Activated CD4-positive, alpha-beta memory T cell treated with anti-CD3 and anti-CD28 coated beads for 36 hours (primary cell): ENCODE data around the gene MFAP3. TPM values are rescaled to one million over a fixed set of nuclear protein-coding genes. Genes with fewer than 3 reads are reported as not detected.
"Not testable (repeated sequence)": the region's sequence is repeated elsewhere in the genome, so short reads cannot be mapped to it uniquely, and the experiment has no call there.

Source experiments
- CTCF ChIA-PET: fragments of 350-600 bp; sonication (Branson Sonifier 250); formaldehyde crosslinking; loops from one replicate; lab custom pipeline; 2021; ENCODE audit warnings: antibody characterized with exemption, inconsistent platforms; lab: Charles Lee
- POLR2A ChIA-PET: fragments of 350-600 bp; sonication (Branson Sonifier 250); formaldehyde crosslinking; loops from one replicate; lab custom pipeline; 2021; ENCODE audit warnings: antibody characterized with exemption; lab: Charles Lee
- DNase-seq: peaks from one replicate; pipeline ENCODE4 v3.0.0-alpha.2; 2020
- H3K27ac Mint-ChIP-seq: one replicate; pipeline ENCODE4 v1.8.0; 2021; ENCODE audit warnings: mixed read lengths
- H3K27me3 Mint-ChIP-seq: one replicate; pipeline ENCODE4 v1.8.0; 2021; ENCODE audit warnings: mixed read lengths
- H3K36me3 Mint-ChIP-seq: one replicate; pipeline ENCODE4 v1.8.0; 2021; ENCODE audit warnings: mixed read lengths
- H3K4me1 Mint-ChIP-seq: one replicate; pipeline ENCODE4 v1.8.0; 2021; ENCODE audit warnings: low read depth, mixed read lengths
- H3K4me3 Mint-ChIP-seq: one replicate; pipeline ENCODE4 v1.8.0; 2021; ENCODE audit warnings: mild to moderate bottlenecking, mixed read lengths
- H3K9me3 Mint-ChIP-seq: one replicate; pipeline ENCODE4 v1.8.0; 2021; ENCODE audit warnings: mixed read lengths
- intact Hi-C: fragments of 100-400 bp; cut with micrococcal nuclease; formaldehyde crosslinking; loops from one replicate; pipeline ENCODE4 v1.15.1; 2023
- total RNA-seq, 2 experiments: library from RNA; stranded (reverse); gene quantifications; one replicate each; pipeline ENCODE4 v1.2.3, GENCODE V29; 2021

MFAP3 gene
- total RNA-seq, 2 experiments from 2014 or later: 10.0 to 11.1 TPM

DNA sequence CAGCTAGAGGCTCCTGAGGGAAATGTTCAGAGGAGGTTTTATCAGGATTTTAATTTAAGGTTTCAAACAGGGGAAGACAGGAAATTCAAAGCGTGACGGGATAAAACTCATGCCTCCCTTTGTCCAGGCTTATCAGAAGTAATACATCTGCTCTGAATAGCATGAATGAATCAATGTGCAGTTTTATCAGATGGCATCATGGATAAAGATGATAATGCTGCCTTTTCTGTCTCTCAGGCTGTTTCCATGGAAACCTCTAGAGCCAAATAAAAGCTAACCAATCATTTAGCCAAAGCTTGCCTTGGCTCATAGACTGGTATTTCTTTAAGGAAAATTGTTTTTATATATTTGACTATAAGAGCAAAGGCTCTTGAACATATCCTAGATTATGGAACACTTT is 16.4 kb downstream of the MFAP3 start:
- Mint-ChIP-seq H3K27ac (no peak overlapping the region), H3K27me3 (no peaks in the 10 kb centered on the region), H3K4me3 (no peak overlapping the region), H3K36me3 (peaks cover 36% of the 10 kb centered on the region), H3K9me3 (no peaks in the 10 kb centered on the region), H3K4me1 (peaks cover 15% of the 10 kb centered on the region)
- intact Hi-C loops: no loop called here
- no peak for DNase-seq
- POLR2A ChIA-PET: interaction anchor here (1.2 kb wide), 1 partner anchor 135 kb away, joined by 5 read pairs; the partner anchor contains the start of gene GALNT10
- CTCF ChIA-PET: interaction anchor here (1.1 to 4.5 kb wide), 3 partner anchors 17 to 18 kb away, joined by 3 to 33 read pairs (median 13); partner anchors contain the start of genes FAM114A2 and MFAP3

DNA sequence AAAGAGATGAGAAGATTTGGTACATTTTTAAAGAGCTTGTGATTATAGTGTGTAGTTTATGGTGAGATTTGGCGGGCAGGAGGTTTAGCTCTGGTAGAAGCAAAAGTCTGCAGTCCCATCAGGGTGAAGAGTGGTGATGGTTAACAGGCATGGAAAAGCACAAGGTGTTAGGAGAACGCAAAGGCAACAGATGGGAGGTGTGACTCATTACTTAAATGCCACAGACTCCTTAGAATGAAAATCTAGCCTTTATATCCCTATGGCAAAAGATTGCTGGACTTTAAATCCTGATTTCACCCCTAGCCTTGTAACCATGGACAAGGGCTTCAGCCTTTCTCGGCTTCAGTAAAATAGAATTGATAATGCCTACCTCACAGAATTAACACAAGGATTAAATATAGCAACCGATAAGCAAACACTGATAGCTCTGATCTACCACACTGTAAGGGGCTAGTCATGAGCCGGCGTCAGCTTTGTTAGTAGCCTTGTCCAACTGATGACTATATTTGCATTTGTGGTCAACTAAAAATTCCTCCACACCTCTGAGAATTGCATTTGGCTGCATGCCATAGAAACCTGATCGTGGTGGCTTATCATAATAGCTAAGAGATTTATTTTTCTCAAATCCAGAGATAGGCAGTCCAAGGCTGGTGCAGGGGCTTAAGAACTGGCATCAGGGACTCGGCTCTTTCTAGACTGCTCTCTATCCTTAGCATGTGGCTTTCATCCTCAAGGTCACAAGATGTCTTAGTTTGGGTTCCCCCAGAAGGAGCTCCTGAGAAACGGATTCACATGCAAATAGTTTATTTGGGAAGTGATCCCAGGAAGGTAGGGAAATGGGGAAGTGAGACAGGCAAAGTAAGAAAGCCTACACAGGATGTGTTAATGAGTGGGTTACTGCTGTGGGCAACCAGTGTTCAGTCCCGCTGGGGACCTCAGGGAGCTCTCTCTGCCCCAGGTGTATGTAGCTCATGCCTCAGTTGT is 19.6 kb downstream of the MFAP3 start:
- intact Hi-C loops: no loop called here
- peaks cover 10% of the 10 kb centered on the region for H3K4me1 Mint-ChIP-seq
- ChIA-PET CTCF (interaction anchor here (0.7 to 4.5 kb wide), 4 partner anchors 14 to 347 kb away, joined by 4 to 33 read pairs (median 6); no protein-coding TSS in a partner anchor), POLR2A (no interaction called here)
- no peaks in the 10 kb centered on the region for H3K27me3 Mint-ChIP-seq
- no peak overlapping the region for H3K27ac Mint-ChIP-seq
- H3K4me3 Mint-ChIP-seq: no peak overlapping the region
- H3K36me3 Mint-ChIP-seq: peaks cover 16% of the 10 kb centered on the region
- H3K9me3 Mint-ChIP-seq: no peaks in the 10 kb centered on the region
- DNase-seq: no peak

DNA sequence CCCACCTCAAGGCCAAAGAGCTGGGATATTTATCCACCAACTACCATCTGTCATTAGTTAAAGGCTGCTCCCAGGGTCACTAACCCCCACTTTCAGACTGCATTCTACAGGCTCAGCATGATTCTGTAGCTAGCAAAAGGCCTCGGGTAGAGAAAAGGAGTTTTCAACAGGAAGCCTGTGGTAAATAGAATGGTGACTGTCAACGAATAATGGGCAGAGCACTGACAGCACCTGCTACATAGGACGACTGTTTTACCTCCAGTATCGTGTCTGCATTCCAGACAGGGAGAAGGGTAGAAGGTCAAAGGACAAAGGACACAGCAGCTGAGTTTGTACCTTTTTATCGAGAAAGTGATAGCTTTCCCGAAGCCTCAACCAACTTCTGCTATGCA is 20.3 kb downstream of the MFAP3 start:
- POLR2A ChIA-PET: no interaction called here
- Mint-ChIP-seq H3K27me3 (no peaks in the 10 kb centered on the region), H3K9me3 (no peaks in the 10 kb centered on the region), H3K4me3 (no peak overlapping the region), H3K36me3 (peaks cover 11% of the 10 kb centered on the region), H3K4me1 (peaks cover 8% of the 10 kb centered on the region), H3K27ac (no peak overlapping the region)
- no peak for DNase-seq
- intact Hi-C loops: no loop called here
- CTCF ChIA-PET: interaction anchor here (0.7 to 4.5 kb wide), 3 partner anchors 14 to 346 kb away, joined by 4 to 33 read pairs (median 6); no protein-coding TSS in a partner anchor

- Mint-ChIP-seq H3K36me3 (peaks cover 9% of the 10 kb centered on the region), H3K27me3 (no peaks in the 10 kb centered on the region), H3K9me3 (no peaks in the 10 kb centered on the region), H3K4me3 (no peak overlapping the region), H3K4me1 (peaks cover 8% of the 10 kb centered on the region), H3K27ac (no peak overlapping the region)
- no peak for DNase-seq
- intact Hi-C loops: no loop called here
- POLR2A ChIA-PET: no interaction called here
- CTCF ChIA-PET: interaction anchor here (0.7 to 4.5 kb wide), 4 partner anchors 13 to 345 kb away, joined by 3 to 33 read pairs (median 5); no protein-coding TSS in a partner anchor
Measured at GRCh38 chr5:154059583-154059982, 20.8 kb downstream of the MFAP3 start.

DNA sequence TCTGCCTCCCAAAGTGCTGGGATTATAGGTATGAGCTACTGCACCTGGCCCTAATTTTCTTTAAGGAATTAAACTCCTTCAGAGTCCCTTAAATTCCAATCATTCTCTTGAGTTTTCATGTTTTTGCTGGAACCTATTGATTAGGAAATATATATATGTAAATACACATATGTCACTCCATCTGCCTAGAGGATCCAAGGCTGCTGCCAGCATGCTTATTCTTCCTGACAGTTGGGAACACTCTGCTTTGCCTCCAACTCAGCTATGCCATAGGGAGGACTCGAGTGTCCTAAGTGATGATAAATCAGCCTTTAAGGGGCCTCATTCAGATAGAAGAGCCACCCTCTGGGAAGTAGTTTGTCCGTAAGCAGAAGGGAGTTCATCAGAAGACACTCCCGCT is 21.8 kb downstream of the MFAP3 start:
- DNase-seq: no peak
- Mint-ChIP-seq H3K4me3 (no peak overlapping the region), H3K4me1 (peaks cover 8% of the 10 kb centered on the region), H3K27me3 (no peaks in the 10 kb centered on the region), H3K36me3 (peaks cover 8% of the 10 kb centered on the region), H3K9me3 (no peaks in the 10 kb centered on the region), H3K27ac (no peak overlapping the region)
- CTCF ChIA-PET: interaction anchor here (0.8 kb wide), 1 partner anchor 12 kb away, joined by 3 read pairs; no protein-coding TSS in a partner anchor
- POLR2A ChIA-PET: no interaction called here
- intact Hi-C loops: no loop called here

GRCh38 chr5:154063372-154063771 is 24.6 kb downstream of the MFAP3 start:
- intact Hi-C loops: no loop called here
- POLR2A ChIA-PET: no interaction called here
- Mint-ChIP-seq H3K36me3 (peaks cover 5% of the 10 kb centered on the region), H3K27ac (no peak overlapping the region), H3K4me1 (peaks cover 7% of the 10 kb centered on the region), H3K4me3 (no peak overlapping the region), H3K27me3 (no peaks in the 10 kb centered on the region), H3K9me3 (no peaks in the 10 kb centered on the region)
- no peak for DNase-seq
- CTCF ChIA-PET: interaction anchor here (3.5 kb wide), 1 partner anchor 9 kb away, joined by 15 read pairs; no protein-coding TSS in a partner anchor

GRCh38 chr5:154065971-154066370 is 27.2 kb downstream of the MFAP3 start:
- POLR2A ChIA-PET: no interaction called here
- CTCF ChIA-PET: no interaction called here
- intact Hi-C loops: no loop called here
- DNase-seq: no peak
- no peaks in the 10 kb centered on the region for H3K9me3 Mint-ChIP-seq
- H3K4me3 Mint-ChIP-seq: no peak overlapping the region
- H3K27me3 Mint-ChIP-seq: no peaks in the 10 kb centered on the region
- no peaks in the 10 kb centered on the region for H3K4me1 Mint-ChIP-seq
- H3K36me3 Mint-ChIP-seq: peaks cover 5% of the 10 kb centered on the region
- H3K27ac Mint-ChIP-seq: no peak overlapping the region

GRCh38 chr5:154069854-154070253 is 31.1 kb downstream of the MFAP3 start:
- DNase-seq, H3K9me3 Mint-ChIP-seq, H3K4me1 Mint-ChIP-seq, H3K27me3 Mint-ChIP-seq, H3K4me3 Mint-ChIP-seq, POLR2A ChIA-PET, H3K36me3 Mint-ChIP-seq, H3K27ac Mint-ChIP-seq: not testable (repeated sequence)
- CTCF ChIA-PET: interaction anchor here (0.6 to 6.8 kb wide), 6 partner anchors 26 to 336 kb away, joined by 3 to 167 read pairs (median 4); partner anchors contain the start of gene GALNT10
- intact Hi-C loops: loop anchor here (5.0 to 10.0 kb wide), 2 partner anchors 127 to 245 kb away; no protein-coding TSS in a partner anchor

DNA sequence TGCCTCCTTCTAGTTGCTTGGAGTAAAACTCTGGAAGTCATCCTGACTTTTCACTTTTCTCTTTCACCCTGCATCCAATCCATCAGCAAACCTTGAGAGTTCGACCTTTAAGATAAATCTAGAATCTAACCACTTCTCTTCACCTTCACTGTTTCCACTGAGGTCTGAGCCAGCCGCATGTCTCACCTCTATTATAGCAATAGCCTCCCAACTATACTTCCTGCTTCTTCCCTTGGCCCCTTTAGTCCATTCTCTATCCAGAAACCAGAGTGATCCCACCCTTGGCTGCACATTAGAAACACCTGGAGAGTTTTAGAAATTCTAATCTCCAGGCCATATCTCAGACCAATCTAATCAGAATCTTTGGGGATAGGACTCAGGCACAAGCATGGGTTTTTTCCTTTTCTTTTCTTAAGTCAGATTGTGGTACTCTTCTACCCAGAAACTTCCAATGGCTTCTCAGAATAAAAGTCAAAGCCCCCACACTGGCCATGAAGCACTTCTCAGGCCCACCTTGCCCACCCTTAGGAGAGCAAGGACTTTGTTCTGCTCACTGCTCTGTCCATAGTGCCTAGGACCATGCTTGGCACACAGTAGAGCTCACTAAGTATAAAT is 33.1 kb downstream of the MFAP3 start:
- Mint-ChIP-seq H3K4me1 (peaks cover 8% of the 10 kb centered on the region), H3K27me3 (no peaks in the 10 kb centered on the region), H3K36me3 (no peaks in the 10 kb centered on the region), H3K4me3 (no peak overlapping the region), H3K27ac (no peak overlapping the region), H3K9me3 (no peaks in the 10 kb centered on the region)
- CTCF ChIA-PET: interaction anchor here (0.6 to 6.8 kb wide), 53 partner anchors 9 to 954 kb away, joined by 3 to 167 read pairs (median 4); partner anchors contain the start of genes FAM114A2, GALNT10 and MFAP3
- POLR2A ChIA-PET: interaction anchor here (0.9 kb wide), 1 partner anchor 333 kb away, joined by 3 read pairs; no protein-coding TSS in a partner anchor
- intact Hi-C loops: loop anchor here (1.0 to 10.0 kb wide), 10 partner anchors 98 to 538 kb away; no protein-coding TSS in a partner anchor
- no peak for DNase-seq

DNA sequence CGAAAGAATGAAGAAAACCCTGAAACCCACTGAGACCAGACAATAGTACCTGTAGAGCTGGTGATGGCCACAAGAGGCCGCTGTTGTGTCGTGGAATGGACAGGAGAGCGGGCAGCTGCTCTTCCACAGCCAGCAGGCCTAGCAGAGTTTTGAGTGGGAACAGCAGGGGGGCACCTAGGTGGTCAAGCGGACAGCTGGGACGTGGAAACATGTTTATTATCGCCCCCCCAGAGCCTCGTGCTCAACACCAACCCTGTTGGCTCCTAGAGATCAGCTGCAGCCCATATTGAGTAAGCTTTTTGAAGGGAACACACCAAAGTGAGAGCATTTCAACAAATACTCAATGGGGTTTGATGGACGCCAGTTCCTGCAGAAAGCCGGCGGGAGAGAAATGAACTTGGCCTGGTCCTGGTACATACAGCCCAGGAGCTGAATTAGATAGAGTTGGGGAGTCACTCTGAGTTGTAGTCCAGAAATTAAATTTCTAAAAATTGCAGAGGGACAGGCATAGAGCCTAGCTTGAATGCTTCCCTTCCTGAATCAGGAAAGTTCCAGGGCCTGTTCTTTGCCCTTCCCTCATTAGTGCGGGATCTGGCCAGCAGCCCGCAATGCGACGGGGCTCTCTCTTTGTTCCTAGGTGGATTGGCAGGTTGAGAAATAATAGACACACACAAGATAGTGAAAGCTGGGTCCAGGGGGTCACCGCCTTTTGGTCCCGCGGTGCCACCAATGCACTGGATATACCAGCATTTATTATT is 33.8 kb downstream of the MFAP3 start:
- H3K27ac Mint-ChIP-seq: no peak overlapping the region
- no peak overlapping the region for H3K4me3 Mint-ChIP-seq
- intact Hi-C loops: loop anchor here (1.0 to 10.0 kb wide), 10 partner anchors 98 to 538 kb away; no protein-coding TSS in a partner anchor
- no peaks in the 10 kb centered on the region for H3K9me3 Mint-ChIP-seq
- ChIA-PET POLR2A (interaction anchor here (0.7 to 0.9 kb wide), 2 partner anchors 332 to 425 kb away, joined by 3 read pairs; no protein-coding TSS in a partner anchor), CTCF (interaction anchor here (0.6 to 6.8 kb wide), 55 partner anchors 9 to 953 kb away, joined by 3 to 167 read pairs (median 4); partner anchors contain the start of genes FAM114A2, GALNT10 and MFAP3)
- H3K27me3 Mint-ChIP-seq: no peaks in the 10 kb centered on the region
- H3K4me1 Mint-ChIP-seq: peaks cover 8% of the 10 kb centered on the region
- DNase-seq: peak; percentile 89
- no peaks in the 10 kb centered on the region for H3K36me3 Mint-ChIP-seq
